8988T (cell line): ENCODE results near the gene CHL1.

Source experiments
- DNase-seq: peaks from one replicate; pipeline ENCODE4 v3.0.0; 2011

The CHL1 gene

GRCh38 chr3:418239-418929 lies 221.8 kb downstream of the CHL1 start:
- no peak for DNase-seq

GRCh38 chr3:420584-420983 lies 224.0 kb downstream of the CHL1 start:
- no peak for DNase-seq

GRCh38 chr3:425079-425478 lies 228.5 kb downstream of the CHL1 start:
- no peak for DNase-seq

- no peak for DNase-seq
These were observed 229.5 kb downstream of the CHL1 start for GRCh38 chr3:426072-426471.

- no peak for DNase-seq
These were observed 230.6 kb downstream of the CHL1 start for GRCh38 chr3:427128-427527.

GRCh38 chr3:430186-430585 lies 233.6 kb downstream of the CHL1 start:
- DNase-seq: no peak

- no peak for DNase-seq
These were observed 238.6 kb downstream of the CHL1 start for GRCh38 chr3:435161-435560.

- no peak for DNase-seq
These were observed 239.5 kb downstream of the CHL1 start for GRCh38 chr3:436053-436452.

GRCh38 chr3:440826-441225 lies 244.3 kb downstream of the CHL1 start:
- DNase-seq: no peak

GRCh38 chr3:445960-446359 lies 249.4 kb downstream of the CHL1 start:
- DNase-seq: no peak

- DNase-seq: no peak
These were observed 251.1 kb downstream of the CHL1 start for GRCh38 chr3:447671-448070.

GRCh38 chr3:449711-450110 lies 253.1 kb downstream of the CHL1 start:
- no peak for DNase-seq

GRCh38 chr3:452221-452620 lies 255.7 kb downstream of the CHL1 start:
- DNase-seq: no peak

- DNase-seq: no peak
These were observed 256.5 kb downstream of the CHL1 start for GRCh38 chr3:453106-453505.

- no peak for DNase-seq
These were observed 258.4 kb downstream of the CHL1 start for GRCh38 chr3:454986-455385.

GRCh38 chr3:458124-458523 lies 261.6 kb downstream of the CHL1 start:
- DNase-seq: no peak

GRCh38 chr3:458653-459310 lies 262.2 kb downstream of the CHL1 start:
- DNase-seq: no peak
